ENCODE data around the gene CCDC148.

Gene CCDC148

DNA sequence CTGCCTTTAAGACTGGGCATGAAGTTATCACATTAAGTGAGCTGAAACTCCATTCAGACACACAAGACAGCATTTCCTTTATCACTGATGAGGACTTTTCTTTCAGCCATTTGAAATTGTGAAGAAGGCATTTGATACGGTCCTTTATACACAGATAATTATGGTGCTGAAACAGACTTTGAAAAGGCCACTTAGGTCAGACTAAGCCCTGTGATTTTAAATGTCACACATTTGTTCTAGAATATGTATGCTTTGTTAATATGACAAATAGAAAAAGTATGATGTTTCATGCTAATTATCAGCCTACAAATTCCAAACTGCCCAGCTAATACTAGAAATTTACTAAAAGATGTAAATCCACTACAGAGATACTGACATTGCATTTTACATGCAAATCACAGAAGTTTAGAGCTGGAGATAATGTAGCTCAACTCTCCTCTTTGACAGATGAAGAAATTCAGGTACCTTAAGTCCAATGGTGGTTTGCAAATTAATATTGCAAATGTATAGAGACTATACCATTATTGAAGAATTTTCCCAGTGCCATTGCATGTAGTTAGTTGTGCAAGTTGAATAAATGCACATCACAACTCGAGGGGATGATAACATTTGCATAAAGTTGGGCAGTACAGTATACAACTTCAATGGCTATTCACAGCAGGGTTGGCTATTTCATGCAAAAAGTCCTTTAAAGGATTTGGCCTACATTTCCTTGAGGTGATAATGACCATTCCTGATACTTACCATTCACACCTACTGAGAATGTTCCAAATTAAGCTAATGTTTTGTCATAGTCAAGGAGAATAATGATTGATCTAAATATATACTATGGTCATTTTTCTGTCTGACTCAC lies 179.7 kb downstream of the CCDC148 start:
- TF ChIP-seq, protein P1, sequence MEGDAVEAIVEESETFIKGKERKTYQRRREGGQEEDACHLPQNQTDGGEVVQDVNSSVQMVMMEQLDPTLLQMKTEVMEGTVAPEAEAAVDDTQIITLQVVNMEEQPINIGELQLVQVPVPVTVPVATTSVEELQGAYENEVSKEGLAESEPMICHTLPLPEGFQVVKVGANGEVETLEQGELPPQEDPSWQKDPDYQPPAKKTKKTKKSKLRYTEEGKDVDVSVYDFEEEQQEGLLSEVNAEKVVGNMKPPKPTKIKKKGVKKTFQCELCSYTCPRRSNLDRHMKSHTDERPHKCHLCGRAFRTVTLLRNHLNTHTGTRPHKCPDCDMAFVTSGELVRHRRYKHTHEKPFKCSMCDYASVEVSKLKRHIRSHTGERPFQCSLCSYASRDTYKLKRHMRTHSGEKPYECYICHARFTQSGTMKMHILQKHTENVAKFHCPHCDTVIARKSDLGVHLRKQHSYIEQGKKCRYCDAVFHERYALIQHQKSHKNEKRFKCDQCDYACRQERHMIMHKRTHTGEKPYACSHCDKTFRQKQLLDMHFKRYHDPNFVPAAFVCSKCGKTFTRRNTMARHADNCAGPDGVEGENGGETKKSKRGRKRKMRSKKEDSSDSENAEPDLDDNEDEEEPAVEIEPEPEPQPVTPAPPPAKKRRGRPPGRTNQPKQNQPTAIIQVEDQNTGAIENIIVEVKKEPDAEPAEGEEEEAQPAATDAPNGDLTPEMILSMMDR (IDR thresholded peaks at IDR 0.05; ENCODE audit: control insufficient read depth, extremely low read depth, insufficient read depth): no peak
- DNase-seq (ENCODE audit: low read depth): no peak
- no peak overlapping the region for H3K4me3 ChIP-seq (ENCODE audit: low read depth, low read length)

DNA sequence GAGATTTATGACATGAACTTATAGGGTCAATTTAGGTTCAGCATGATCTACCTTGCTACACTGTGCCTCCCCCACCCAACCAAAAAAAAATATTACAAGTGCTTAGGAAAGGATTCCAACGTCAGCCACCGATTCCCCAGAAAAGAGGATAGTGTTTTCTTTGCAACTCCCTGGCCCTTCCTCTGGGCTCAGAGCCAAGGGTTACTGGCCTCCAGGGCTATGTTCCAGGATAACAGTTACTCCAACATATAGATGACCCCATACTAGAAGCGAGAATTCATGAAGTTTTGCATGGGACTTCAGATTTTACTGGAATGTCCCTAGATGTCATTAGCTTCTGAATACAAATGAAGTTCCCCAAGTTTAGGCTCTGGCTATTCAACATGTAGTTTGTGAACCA lies 182.8 kb downstream of the CCDC148 start:
- TF ChIP-seq, protein P1 (IDR thresholded peaks at IDR 0.05; ENCODE audit: control insufficient read depth, extremely low read depth, insufficient read depth): no peak
- DNase-seq (ENCODE audit: low read depth): no peak
- no peak overlapping the region for H3K4me3 ChIP-seq (ENCODE audit: low read depth, low read length)

DNA sequence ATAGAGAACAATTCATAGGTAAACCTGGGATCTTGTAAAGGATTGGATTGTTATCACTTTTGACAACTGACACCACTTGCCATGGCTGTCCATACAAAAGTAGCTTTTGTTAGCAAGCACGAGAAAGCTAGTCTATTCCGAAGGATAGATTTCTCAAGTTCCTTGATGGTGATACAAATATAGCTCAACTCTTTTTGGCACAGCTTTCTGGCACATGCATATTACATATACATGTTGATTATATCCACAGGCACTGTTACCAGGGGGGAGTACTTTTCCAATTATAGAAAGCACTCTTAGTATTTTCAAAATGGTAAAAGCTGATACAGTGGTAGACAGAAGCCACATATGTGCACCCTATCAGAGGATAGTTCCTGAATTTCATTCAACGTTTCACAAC lies 186.0 kb downstream of the CCDC148 start:
- no peak overlapping the region for H3K4me3 ChIP-seq (ENCODE audit: low read depth, low read length)
- TF ChIP-seq, protein P1 (IDR thresholded peaks at IDR 0.05; ENCODE audit: control insufficient read depth, extremely low read depth, insufficient read depth): no peak
- DNase-seq (ENCODE audit: low read depth): no peak

DNA sequence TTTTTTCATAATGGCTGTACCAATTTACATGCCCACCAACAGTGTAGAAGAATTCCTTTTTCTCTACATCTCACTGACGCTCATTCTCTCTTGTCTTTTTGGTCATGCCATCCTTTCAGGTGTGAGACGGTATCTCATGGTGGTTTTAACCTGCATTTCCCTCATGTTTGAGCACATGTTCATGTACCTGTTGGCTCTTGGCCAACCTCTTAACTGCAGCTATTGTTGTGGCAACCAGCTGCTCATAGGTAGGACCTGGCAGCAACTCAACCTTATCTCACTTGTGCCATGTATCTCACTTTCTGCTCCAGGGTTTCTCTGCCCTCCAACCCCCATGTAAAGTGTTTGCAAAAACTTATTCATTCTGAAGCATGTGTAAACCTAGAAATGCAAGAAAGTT lies 187.4 kb downstream of the CCDC148 start:
- no peak for DNase-seq (ENCODE audit: low read depth)
- TF ChIP-seq, protein P1 (IDR thresholded peaks at IDR 0.05; ENCODE audit: control insufficient read depth, extremely low read depth, insufficient read depth): no peak
- H3K4me3 ChIP-seq (ENCODE audit: low read depth, low read length): no peak overlapping the region

DNA sequence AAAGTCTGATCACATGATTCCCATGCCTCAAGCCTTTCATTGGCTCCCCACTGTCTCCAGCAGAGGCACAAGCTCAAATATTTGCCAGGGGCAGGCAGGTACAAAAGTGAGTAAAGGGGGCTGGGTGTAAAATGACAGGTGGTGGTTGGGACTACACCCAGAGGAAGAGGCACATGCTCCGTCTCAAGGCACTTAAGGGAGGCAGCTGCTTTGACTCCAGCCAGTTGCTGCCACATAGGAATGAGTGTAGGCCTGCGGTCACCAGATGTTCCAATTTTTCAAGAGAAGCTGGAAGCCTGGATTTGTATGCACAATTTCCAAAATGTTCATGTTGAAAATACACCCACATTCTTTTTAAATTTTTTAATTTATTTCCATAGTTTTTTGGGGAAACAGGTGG lies 190.4 kb downstream of the CCDC148 start:
- DNase-seq (ENCODE audit: low read depth): no peak
- TF ChIP-seq, protein P1 (IDR thresholded peaks at IDR 0.05; ENCODE audit: control insufficient read depth, extremely low read depth, insufficient read depth): no peak
- H3K4me3 ChIP-seq (ENCODE audit: low read depth, low read length): no peak overlapping the region

DNA sequence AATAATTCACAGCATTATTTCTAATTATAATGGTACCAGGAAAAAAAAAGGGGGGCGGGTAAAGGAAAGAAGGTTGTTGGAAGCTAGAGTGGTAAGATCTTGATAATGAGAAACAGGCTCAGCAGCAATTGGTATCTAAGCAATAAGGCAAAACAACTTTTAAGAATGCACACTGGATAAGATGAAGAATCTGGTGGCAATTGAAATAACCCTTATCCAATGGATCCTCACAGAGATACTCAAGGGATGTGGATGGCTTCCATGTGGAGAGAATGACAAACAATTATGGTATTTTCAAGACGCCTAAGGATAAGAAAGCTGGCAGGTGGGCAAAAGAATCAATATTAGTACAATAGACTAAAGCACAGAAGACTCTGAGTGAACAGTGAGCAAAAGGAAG lies 201.3 kb downstream of the CCDC148 start:
- H3K4me3 ChIP-seq (ENCODE audit: low read depth, low read length): no peak overlapping the region
- no peak for DNase-seq (ENCODE audit: low read depth)
- TF ChIP-seq, protein P1 (IDR thresholded peaks at IDR 0.05; ENCODE audit: control insufficient read depth, extremely low read depth, insufficient read depth): no peak

DNA sequence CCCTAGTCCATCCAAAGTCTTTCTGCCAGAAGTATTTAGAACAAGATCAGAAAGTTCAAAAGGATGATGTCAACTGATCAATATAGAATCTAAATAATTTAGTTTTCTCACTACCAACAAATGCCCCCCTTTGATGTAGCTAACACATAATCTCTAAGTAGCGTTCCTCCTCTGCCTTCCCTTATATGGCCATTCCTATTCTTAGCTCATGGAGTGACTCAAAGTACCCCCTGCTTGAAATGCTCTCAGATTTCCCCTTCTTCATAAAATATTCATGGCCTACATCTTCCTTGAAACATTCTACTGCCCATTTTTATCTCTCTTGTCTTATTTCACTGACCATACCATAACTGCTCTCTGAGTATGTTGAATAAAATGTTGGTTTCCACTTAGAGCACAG lies 203.4 kb downstream of the CCDC148 start:
- TF ChIP-seq, protein P1 (IDR thresholded peaks at IDR 0.05; ENCODE audit: control insufficient read depth, extremely low read depth, insufficient read depth): no peak
- no peak overlapping the region for H3K4me3 ChIP-seq (ENCODE audit: low read depth, low read length)
- no peak for DNase-seq (ENCODE audit: low read depth)

All from LNCaP clone FGC (cell line).